Keratinocyte (primary cell): ENCODE measurements around the gene NATD1.

Experiments
- CTCF ChIP-seq, 3 experiments: IDR thresholded peaks in 1 of 3; conservative IDR thresholded peaks in 1 of 3; optimal IDR thresholded peaks in 1 of 3; 2 replicates in 2 of 3; 3 replicates in 1 of 3; pipeline versions ENCODE3 to v1.5.1; 2011; ENCODE audit warnings: low read length in 3 of 3, mild to moderate bottlenecking in 3 of 3, moderate library complexity in 2 of 3, control low read depth in 1 of 3, inconsistent platforms in 1 of 3; ENCODE audit not compliant: insufficient read depth in 2 of 3; ENCODE audit errors: extremely low read depth in 1 of 3
- EZH2 ChIP-seq: IDR thresholded peaks from one replicate; pipeline ENCODE4 v1.6.1; 2012; ENCODE audit warnings: inconsistent platforms, mild to moderate bottlenecking, low read length, moderate library complexity

- TF ChIP-seq CTCF (optimal IDR thresholded peaks at IDR 0.05 in 1 of 3, IDR thresholded peaks at IDR 0.05 in 1 of 3, conservative IDR thresholded peaks at IDR 0.05 in 1 of 3; ENCODE audit: extremely low read depth in 1 of 3, insufficient read depth in 2 of 3, low read length in 3 of 3), result no peak
- no peak for TF ChIP-seq EZH2
Measured at GRCh38 chr17:21287703-21288449, 34.7 kb upstream of the NATD1 start.
